K562 (cell line): Measurements from ENCODE around the gene CXCR6. TPM values are rescaled to one million over a fixed set of nuclear protein-coding genes. Genes with fewer than 3 reads are reported as not detected.

Experiments used
- ATAC-seq: fragments of 200-7000 bp; cut with Tn5 transposase; 3 replicates; pipeline ENCODE4 v1.9.1; 2020; ENCODE audit warnings: moderate library complexity
- BruUV-seq: library from RNA; stranded (reverse); fragments of 400-500 nt; replicated peaks from 2 replicates; lab custom pipeline; 2021; lab: Mats Ljungman, UMichigan
- CTCF ChIA-PET: fragments of 300-600 bp; formaldehyde crosslinking; extraction: SDS; loops from one replicate; lab custom pipeline; 2021; ENCODE audit warnings: low intra/inter-chr PET ratio; lab: Yijun Ruan, JAX
- POLR2A ChIA-PET: fragments of 300-600, 350-650 bp; sonication (Branson Sonifier 250); formaldehyde crosslinking; extraction: SDS; loops from one replicate; lab custom pipeline; 2021; ENCODE audit warnings: antibody characterized with exemption, inconsistent platforms; lab: Yijun Ruan, JAX
- DNase-seq, 4 experiments: peaks; one replicate each; pipeline versions ENCODE4 v3.0.0 to v3.0.0-alpha.2; 2011 to 2018; ENCODE audit warnings: low spot score in 3 of 4, mixed read lengths in 3 of 4; ENCODE audit errors: extremely low read depth in 1 of 4
- FAIRE-seq: peaks from 2 replicates; lab custom pipeline; 2011; peaks lifted over from hg19 to GRCh38; lab: Jason Lieb, UNC
- H2AFZ ChIP-seq: 2 replicates; pipeline ENCODE4 v1.6.0; 2011; ENCODE audit warnings: low read depth, low read length, control low read depth, inconsistent platforms
- H3K27ac ChIP-seq: fragments of 200-600 bp; 3 replicates; pipeline ENCODE4 v1.8.0; 2011; ENCODE audit warnings: low read depth, mild to moderate bottlenecking, control low read depth, inconsistent platforms, low read length, moderate library complexity, mixed read lengths; ENCODE audit errors: extremely low read depth
- H3K27me3 ChIP-seq, 2 experiments: fragments of 300-600 bp in 1 of 2; 2 replicates in 1 of 2; 3 replicates in 1 of 2; pipeline versions ENCODE4 v1.6.0 to v1.8.0; 2011; ENCODE audit warnings: inconsistent platforms in 2 of 2, low read length in 2 of 2, mild to moderate bottlenecking in 1 of 2, mixed read lengths in 1 of 2, moderate library complexity in 1 of 2; ENCODE audit not compliant: control insufficient read depth in 2 of 2, insufficient read depth in 2 of 2
- H3K36me3 ChIP-seq: fragments of 300-600 bp; 3 replicates; pipeline ENCODE4 v1.8.0; 2011; ENCODE audit warnings: mild to moderate bottlenecking, low read length, inconsistent platforms; ENCODE audit not compliant: control insufficient read depth, insufficient read depth
- H3K4me1 ChIP-seq, 2 experiments: fragments of 200-600 bp in 1 of 2; replicated peaks in 1 of 2; 2 replicates in 1 of 2; 3 replicates in 1 of 2; pipeline versions ENCODE4 v1.5.1 to v1.8.0; 2011; ENCODE audit warnings: inconsistent platforms in 2 of 2, low read length in 2 of 2, mild to moderate bottlenecking in 1 of 2, mixed read lengths in 1 of 2, moderate library complexity in 1 of 2; ENCODE audit not compliant: control insufficient read depth in 2 of 2, insufficient read depth in 2 of 2
- H3K4me2 ChIP-seq: 2 replicates; pipeline ENCODE4 v1.6.1; 2011; ENCODE audit warnings: low read length, control low read depth, inconsistent platforms, mixed read lengths; ENCODE audit not compliant: insufficient read depth
- H3K4me3 ChIP-seq: fragments of 200-600 bp; sonication (generic), shearing (Covaris generic); 2 replicates; pipeline ENCODE4 v1.5.1; 2016; ENCODE audit warnings: control low read depth, inconsistent platforms
- H3K79me2 ChIP-seq: fragments of 200-600 bp; 3 replicates; pipeline ENCODE4 v1.8.0; 2011; ENCODE audit warnings: low read length, inconsistent platforms; ENCODE audit not compliant: control insufficient read depth, insufficient read depth
- H3K9ac ChIP-seq, 2 experiments: 2 replicates each; pipeline versions ENCODE4 v1.6.0 to v1.6.1; 2011; ENCODE audit warnings: low read depth in 2 of 2, low read length in 2 of 2, control low read depth in 1 of 2, inconsistent platforms in 1 of 2, mild to moderate bottlenecking in 1 of 2, mixed read lengths in 1 of 2; ENCODE audit not compliant: insufficient read depth in 1 of 2
- H3K9me1 ChIP-seq: one replicate; pipeline ENCODE4 v1.6.0; 2011; ENCODE audit warnings: inconsistent platforms, mild to moderate bottlenecking, low read length, moderate library complexity; ENCODE audit not compliant: control insufficient read depth, insufficient read depth
- H3K9me3 ChIP-seq: replicated peaks from 2 replicates; pipeline ENCODE4 v1.5.1; 2011; ENCODE audit warnings: low read depth, low read length, inconsistent platforms; ENCODE audit not compliant: control insufficient read depth, insufficient read depth
- H4K20me1 ChIP-seq: replicated peaks from 2 replicates; pipeline ENCODE4 v1.6.1; 2011; ENCODE audit warnings: low read length, inconsistent platforms, mixed read lengths; ENCODE audit not compliant: control insufficient read depth, insufficient read depth
- HDAC1 ChIP-seq, 2 experiments: fragments of 450-650 bp; IDR thresholded peaks; 2 replicates each; pipeline ENCODE4 v1.6.1; 2016 to 2017; ENCODE audit warnings: inconsistent platforms in 1 of 2, mild to moderate bottlenecking in 1 of 2, moderate library complexity in 1 of 2
- MEIS2 ChIP-seq: fragments of 450-650 bp; IDR thresholded peaks from 2 replicates; pipeline ENCODE4 v1.6.1; 2014; ENCODE audit warnings: mild to moderate bottlenecking; ENCODE audit not compliant: partially characterized antibody
- MITF ChIP-seq: IDR thresholded peaks from 2 replicates; pipeline ENCODE4 v1.6.1; 2014; ENCODE audit warnings: antibody characterized with exemption
- NCOA4 ChIP-seq: fragments of 450-650 bp; IDR thresholded peaks from 2 replicates; pipeline ENCODE4 v1.6.1; 2018; ENCODE audit warnings: mild to moderate bottlenecking; ENCODE audit not compliant: partially characterized antibody
- NFRKB ChIP-seq: fragments of 450-650 bp; IDR thresholded peaks from 2 replicates; pipeline ENCODE4 v1.6.1; 2016; ENCODE audit warnings: low read depth
- RNF219 ChIP-seq: fragments of 250-450 bp; sonication (Bioruptor Pico); IDR thresholded peaks from 2 replicates; pipeline ENCODE4 v1.5.0; 2022; ENCODE audit warnings: mild to moderate bottlenecking
- TOE1 ChIP-seq, 2 experiments: fragments of 450-650 bp in 1 of 2; sonication (generic) in 1 of 2; formaldehyde crosslinking in 1 of 2; IDR thresholded peaks; 2 replicates each; pipeline versions ENCODE4 v1.7.1 to v1.8.0; 2016 to 2022; ENCODE audit warnings: borderline replicate concordance in 2 of 2, mild to moderate bottlenecking in 2 of 2, antibody characterized with exemption in 1 of 2, inconsistent platforms in 1 of 2, low read depth in 1 of 2, missing genetic modification reagents in 1 of 2, moderate library complexity in 1 of 2
- ZNF212 ChIP-seq: fragments of 450-650 bp; formaldehyde crosslinking; IDR thresholded peaks from 2 replicates; pipeline ENCODE4 v1.4.0; 2020; ENCODE audit warnings: mild to moderate bottlenecking
- ZNF23 ChIP-seq: fragments of 250-450 bp; sonication (Bioruptor Pico); IDR thresholded peaks from 2 replicates; pipeline ENCODE4 v1.4.0; 2020; ENCODE audit warnings: mild to moderate bottlenecking
- ZNF239 ChIP-seq: fragments of 250-450 bp; sonication (Bioruptor Pico); IDR thresholded peaks from 2 replicates; pipeline ENCODE4 v1.4.0; 2020; ENCODE audit warnings: mild to moderate bottlenecking
- ZNF274 ChIP-seq: IDR thresholded peaks from 2 replicates; pipeline ENCODE4 v1.6.1; 2011; ENCODE audit warnings: low read depth, mild to moderate bottlenecking, low read length, moderate library complexity, borderline replicate concordance
- ZNF311 ChIP-seq: fragments of 250-450 bp; sonication (Bioruptor Pico); IDR thresholded peaks from 2 replicates; pipeline ENCODE4 v1.4.0; 2020; ENCODE audit warnings: mild to moderate bottlenecking, moderate library complexity
- WGBS: fragments of 100-300 bp; shearing (Covaris generic); methylation state at CpG from one replicate; pipeline ENCODE4 v1.1.6; 2016; ENCODE audit warnings: low coverage, mixed read lengths; ENCODE audit not compliant: insufficient coverage; ENCODE audit errors: missing lambda C conversion rate; 5-methylcytosine and 5-hydroxymethylcytosine counted together
- in situ Hi-C: fragments of 300-500 bp; cut with MboI; formaldehyde crosslinking; loops from 4 replicates; pipeline ENCODE4 v1.15.0; 2018; ENCODE audit warnings: inconsistent platforms, mixed read lengths
- intact Hi-C: fragments of 100-400 bp; cut with micrococcal nuclease; formaldehyde crosslinking; loops from 2 replicates; pipeline ENCODE4 v1.14.2; 2022
- polyA plus RNA-seq, 8 experiments: library from polyadenylated mRNA; depleted of rRNA in 4 of 8; stranded (reverse) in 5 of 8; unstranded in 3 of 8; fragments of >200 nt; fragmentation: Nextera tagmentation in 2 of 8; fragmentation: Illumina TruSeq in 1 of 8; extraction: Ambion mirVana in 2 of 8; extraction: Trizol in 1 of 8; gene quantifications; 2 replicates each; pipeline versions ENCODE4 v1.2.1 to v1.2.3, GENCODE V29; 2011 to 2014; ENCODE audit warnings: inconsistent platforms in 1 of 8, missing spikeins in 1 of 8
- total RNA-seq, 7 experiments: library from RNA; depleted of rRNA in 6 of 7; stranded (reverse); fragments of >200 nt in 6 of 7; fragmentation: Illumina TruSeq in 2 of 7; extraction: Trizol in 2 of 7; gene quantifications; 2 replicates each; pipeline versions ENCODE4 v1.2.1 to v1.2.3, GENCODE V29; 2011 to 2021; ENCODE audit warnings: low replicate concordance in 1 of 7

Gene CXCR6
- total and polyA plus RNA-seq, 9 of the 15 experiments (the other 6 are each of a cell fraction or from before 2014, with no cell fraction given), result 0.28 TPM; not detected in 8

- in situ Hi-C loops (no loop called here), intact Hi-C loops (no loop called here)
- H3K4me2 ChIP-seq, result no peak overlapping the region
- no peak for DNase-seq
- no peaks in the 10 kb centered on the region for H3K27me3 ChIP-seq
- ChIA-PET CTCF (no interaction called here), POLR2A (interaction anchor here (0.6 to 1.3 kb wide), 5 partner anchors 9 to 105 kb away, joined by 3 read pairs; no protein-coding TSS in a partner anchor)
- FAIRE-seq, result no peak
- no peak overlapping the region for H2AFZ ChIP-seq
- no peaks in the 10 kb centered on the region for H3K4me1 ChIP-seq
- BruUV-seq, result no TSS peak
- H4K20me1 ChIP-seq, result no peaks in the 10 kb centered on the region
- no peaks in the 10 kb centered on the region for H3K9me3 ChIP-seq
- no peaks in the 10 kb centered on the region for H3K79me2 ChIP-seq
- H3K27ac ChIP-seq, result no peak overlapping the region
- H3K9me1 ChIP-seq, result no peaks in the 10 kb centered on the region
- H3K4me3 ChIP-seq, result no peak overlapping the region
- H3K36me3 ChIP-seq, result peaks cover 98% of the 10 kb centered on the region
- no peak for ATAC-seq
- WGBS, result 91% methylated on average over 2 of the region's 2 CpGs
- TF ChIP-seq ZNF239 (CRISPR knock-in tag) (no peak), NFRKB (no peak), TOE1 (IDR thresholded peaks at IDR 0.05; ENCODE audit: borderline replicate concordance) (no peak), TOE1 (CRISPR knock-in tag; IDR thresholded peaks at IDR 0.05; ENCODE audit: borderline replicate concordance, low read depth) (no peak), ZNF274 (no peak), HDAC1 (IDR thresholded peaks at IDR 0.05) (no peak), NCOA4 (no peak), ZNF212 (CRISPR knock-in tag) (no peak), MITF (no peak), RNF219 (CRISPR knock-in tag) (no peak), MEIS2 (no peak), ZNF23 (CRISPR knock-in tag) (no peak), ZNF311 (CRISPR knock-in tag) (no peak)
- TF ChIP-seq, all 486 proteins: peak for 0
- H3K9ac ChIP-seq, result no peak overlapping the region
These were observed 17.0 kb downstream of the CXCR6 start for GRCh38 chr3:45960289-45960688.
